Skeletal muscle cell (primary cell): ENCODE data around the gene SIAH2.
"Not testable (repeated sequence)": the region's sequence is repeated elsewhere in the genome, so short reads cannot be mapped to it uniquely, and the experiment has no call there.

Experiments
- DNase-seq: peaks from one replicate; pipeline ENCODE4 v3.0.0-alpha.2; 2010; ENCODE audit warnings: low read depth
- H3K4me3 ChIP-seq: 2 replicates; pipeline ENCODE4 v1.5.1; 2011; ENCODE audit warnings: low read depth, mild to moderate bottlenecking, control low read depth, low read length, moderate library complexity

SIAH2 gene, protein sequence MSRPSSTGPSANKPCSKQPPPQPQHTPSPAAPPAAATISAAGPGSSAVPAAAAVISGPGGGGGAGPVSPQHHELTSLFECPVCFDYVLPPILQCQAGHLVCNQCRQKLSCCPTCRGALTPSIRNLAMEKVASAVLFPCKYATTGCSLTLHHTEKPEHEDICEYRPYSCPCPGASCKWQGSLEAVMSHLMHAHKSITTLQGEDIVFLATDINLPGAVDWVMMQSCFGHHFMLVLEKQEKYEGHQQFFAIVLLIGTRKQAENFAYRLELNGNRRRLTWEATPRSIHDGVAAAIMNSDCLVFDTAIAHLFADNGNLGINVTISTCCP

GRCh38 chr3:150763122-150763840, at the start of gene SIAH2:
TSS of gene SIAH2 (minus strand) at chr3:150763169. CDS start at chr3:150762849, 320 bp downstream.
- DNase-seq, result peak; percentile 88

GRCh38 chr3:150811984-150812383, 49.0 kb upstream of the SIAH2 start:
- DNase-seq, result no peak
- no peak overlapping the region for H3K4me3 ChIP-seq

More at GRCh38 chr3:150763122-150763840, at the start of gene SIAH2:
- H3K4me3 ChIP-seq, result peak within 1 kb of the TSS; percentile 78

DNA sequence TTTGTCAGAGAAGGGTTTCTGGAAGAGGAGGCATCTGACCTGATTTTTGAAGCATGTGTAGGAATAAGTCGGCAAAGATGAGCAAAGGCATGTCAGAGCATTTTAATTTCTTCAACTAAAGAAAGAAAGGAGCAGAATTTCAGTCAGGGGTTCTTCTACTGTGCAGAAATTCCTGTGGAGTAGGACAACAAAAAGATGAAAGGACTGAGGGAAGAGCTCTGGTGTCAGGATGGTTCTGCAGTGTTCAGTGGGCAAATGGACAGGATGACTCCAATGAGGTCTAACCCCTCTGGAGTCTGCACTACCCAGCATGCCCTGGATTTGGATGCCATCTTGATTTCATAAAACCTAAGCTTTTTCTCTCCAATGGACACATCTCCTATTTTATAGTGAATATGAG, 47.7 kb upstream of the SIAH2 start:
- DNase-seq, result no peak
- no peak overlapping the region for H3K4me3 ChIP-seq

- H3K4me3 ChIP-seq, result no peak overlapping the region
- no peak for DNase-seq
Measured at GRCh38 chr3:150806185-150806835, 43.3 kb upstream of the SIAH2 start.

- no peak for DNase-seq
- H3K4me3 ChIP-seq, result no peak overlapping the region
Measured at GRCh38 chr3:150805354-150805753, 42.4 kb upstream of the SIAH2 start.

DNA sequence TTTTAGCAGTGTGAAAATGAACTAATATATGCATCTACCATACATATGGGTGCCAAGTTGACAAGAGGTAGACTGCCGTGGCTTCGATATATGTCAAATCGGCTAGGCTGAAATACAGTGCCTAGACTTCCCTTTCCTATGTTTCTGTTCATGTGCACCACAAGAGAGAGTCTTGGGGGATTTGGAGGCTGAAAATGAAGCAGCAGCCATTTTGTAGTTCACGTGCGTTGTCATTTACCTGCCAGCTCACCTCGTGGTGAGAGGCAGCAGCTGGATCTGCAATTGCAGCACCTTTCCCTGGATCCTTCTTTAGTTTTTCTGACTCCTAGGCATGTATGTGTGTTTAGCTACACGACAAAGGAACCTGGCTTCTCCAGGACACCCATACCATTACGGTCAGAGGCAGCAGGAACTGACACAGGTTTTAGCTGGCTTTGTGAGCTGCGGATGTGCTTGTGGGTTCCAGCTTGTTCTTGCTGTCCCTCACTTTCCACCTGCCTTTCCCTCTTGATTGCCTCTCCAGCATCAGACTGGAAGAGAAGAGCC, 40.5 kb upstream of the SIAH2 start:
- H3K4me3 ChIP-seq, result no peak overlapping the region
- no peak for DNase-seq

DNA sequence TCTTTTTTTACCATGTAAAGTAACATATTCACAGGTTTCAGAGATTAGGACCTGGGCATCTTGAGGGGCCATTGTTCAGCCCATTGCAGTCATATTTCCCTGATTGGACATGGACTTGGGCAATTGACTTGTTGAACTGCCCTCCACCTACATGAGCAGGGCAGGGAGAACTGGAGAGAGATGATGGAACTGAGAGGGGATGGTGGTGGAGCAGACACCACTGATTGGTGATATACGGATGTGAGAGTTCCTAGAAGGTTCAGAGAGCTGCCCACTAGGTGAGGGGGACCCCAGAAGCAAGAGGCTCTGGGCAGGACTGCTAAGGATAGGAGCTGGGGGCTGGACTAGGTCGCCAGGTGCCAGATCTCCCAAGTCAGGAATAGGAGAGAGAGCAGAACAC, 37.8 kb upstream of the SIAH2 start:
- H3K4me3 ChIP-seq, result no peak overlapping the region
- DNase-seq, result no peak

GRCh38 chr3:150798122-150798618, 35.2 kb upstream of the SIAH2 start:
- peak; percentile 12 for DNase-seq
- no peak overlapping the region for H3K4me3 ChIP-seq

- DNase-seq, result no peak
- H3K4me3 ChIP-seq, result no peak overlapping the region
Measured at GRCh38 chr3:150797155-150797554, 34.2 kb upstream of the SIAH2 start.

GRCh38 chr3:150796527-150796926, 33.6 kb upstream of the SIAH2 start:
- not testable (repeated sequence) for H3K4me3 ChIP-seq, DNase-seq

- no peak for DNase-seq
- no peak overlapping the region for H3K4me3 ChIP-seq
Measured at GRCh38 chr3:150793641-150794040, 30.7 kb upstream of the SIAH2 start.

GRCh38 chr3:150790629-150791028, 27.7 kb upstream of the SIAH2 start:
- DNase-seq, result no peak
- no peak overlapping the region for H3K4me3 ChIP-seq

DNA sequence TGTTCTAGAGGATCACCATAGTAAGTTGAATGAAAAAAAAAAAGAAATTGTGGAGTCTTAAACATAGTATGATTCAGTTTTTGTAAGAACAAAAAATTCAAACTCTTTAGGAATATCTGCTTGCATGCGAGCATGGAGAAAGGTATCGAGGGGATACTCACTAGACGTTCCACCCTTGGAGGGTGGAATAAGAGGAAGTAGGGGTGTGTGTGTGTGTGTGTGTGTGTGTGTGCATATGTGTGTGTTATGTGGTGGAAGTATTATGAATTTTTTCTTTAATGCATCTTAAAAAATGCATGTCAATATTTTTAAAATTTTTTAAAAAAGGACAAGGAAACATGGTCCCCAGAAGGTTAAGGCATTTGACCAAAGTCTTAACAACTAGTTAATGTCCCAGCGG, 26.5 kb upstream of the SIAH2 start:
- no peak for DNase-seq

DNA sequence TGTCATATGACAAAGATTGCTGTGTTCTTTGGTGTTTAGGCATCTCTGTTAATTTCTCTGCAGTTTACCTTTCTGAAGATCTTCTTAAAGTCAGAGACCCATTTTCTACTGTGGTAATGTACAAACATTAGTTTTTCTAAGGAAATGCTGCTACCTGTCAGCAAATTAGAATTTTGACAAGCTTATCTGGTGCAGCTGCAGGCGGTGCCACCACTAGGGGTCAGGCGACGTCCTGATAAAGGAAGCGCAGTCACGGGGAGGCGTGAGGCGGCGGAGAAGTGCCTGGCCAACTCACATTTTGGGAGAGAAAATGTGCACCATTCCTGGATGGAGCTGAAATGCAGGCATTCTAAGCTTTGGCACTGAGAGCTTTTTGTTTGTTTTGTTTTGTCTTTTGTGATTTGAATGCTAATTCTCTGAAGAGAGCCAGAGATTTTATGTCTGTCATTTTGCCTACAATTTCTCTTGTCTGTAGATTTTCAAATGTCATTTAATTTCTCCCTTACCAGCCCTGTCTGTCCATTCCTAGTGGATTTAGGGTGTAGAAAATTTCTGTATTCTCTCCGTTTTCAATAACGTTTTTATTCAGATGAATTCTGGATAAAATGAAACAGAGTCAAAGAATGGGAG, 24.9 kb upstream of the SIAH2 start:
- H3K4me3 ChIP-seq, result no peak overlapping the region
- peak; percentile 18 for DNase-seq

More for the DNA sequence above, 26.5 kb upstream of the SIAH2 start:
- no peak overlapping the region for H3K4me3 ChIP-seq

DNA sequence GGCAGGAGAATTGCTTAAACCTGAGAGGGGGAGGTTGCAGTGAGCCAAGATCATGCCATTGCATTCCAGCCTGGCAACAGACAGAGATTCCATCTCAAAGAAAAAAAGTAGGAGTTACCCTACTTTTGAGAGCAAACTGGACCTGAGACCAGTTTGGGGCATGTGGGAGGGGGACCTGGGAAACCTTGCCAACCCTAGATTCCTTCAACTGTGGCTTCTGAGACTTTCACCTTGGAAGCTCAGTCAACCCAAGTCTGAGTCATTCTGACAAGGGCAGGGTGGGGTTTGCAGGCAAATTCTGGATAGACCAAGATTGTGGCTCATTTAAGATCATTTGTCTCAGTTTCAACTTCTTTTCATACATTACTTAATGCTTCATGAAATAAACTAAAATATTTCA, 23.8 kb upstream of the SIAH2 start:
- DNase-seq, result no peak

GRCh38 chr3:150784747-150785125, 21.8 kb upstream of the SIAH2 start:
- no peak overlapping the region for H3K4me3 ChIP-seq
- no peak for DNase-seq

More for the DNA sequence above, 23.8 kb upstream of the SIAH2 start:
- H3K4me3 ChIP-seq, result no peak overlapping the region

DNA sequence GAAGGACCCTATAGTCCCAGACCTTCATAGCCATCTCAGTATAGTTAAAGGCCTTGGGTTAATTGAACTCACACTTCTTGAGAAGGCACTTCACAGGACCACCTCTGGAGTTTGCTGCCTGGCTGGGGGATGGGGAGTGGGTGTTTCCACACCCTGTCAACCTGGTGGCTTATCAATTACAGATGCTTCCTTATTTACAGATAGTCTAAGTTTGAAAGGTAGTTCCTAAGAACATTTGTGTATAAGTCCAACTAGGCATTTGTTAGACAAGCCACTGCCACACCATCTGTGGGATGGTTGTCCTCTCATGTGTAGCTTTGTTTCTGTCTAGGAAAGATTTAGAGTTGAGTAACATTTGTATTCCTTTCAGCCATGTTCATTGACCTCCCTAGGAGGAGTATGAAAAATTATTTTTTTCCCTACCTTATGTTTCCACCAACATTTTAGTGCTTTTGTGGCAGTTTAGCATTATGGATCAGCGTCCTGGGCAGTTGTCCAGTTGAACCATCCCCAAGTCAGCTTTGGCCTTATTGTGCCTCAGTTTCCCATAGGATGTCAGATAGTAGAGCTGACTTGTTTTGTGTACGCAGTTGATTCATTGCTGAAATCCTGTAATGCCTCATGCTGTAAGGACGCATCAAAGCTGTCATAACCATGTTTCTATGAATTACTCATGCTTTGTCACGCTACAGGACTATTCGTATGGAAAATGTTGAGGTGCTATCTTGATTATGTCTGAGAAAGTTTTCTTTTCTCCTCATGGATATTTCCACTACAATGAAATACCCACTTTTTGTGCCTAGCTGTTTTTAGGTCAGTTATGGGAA, 21.2 kb upstream of the SIAH2 start:
- DNase-seq, result no peak

GRCh38 chr3:150783316-150783715, 20.3 kb upstream of the SIAH2 start:
- H3K4me3 ChIP-seq, result no peak overlapping the region
- DNase-seq, result no peak

More for the DNA sequence above, 21.2 kb upstream of the SIAH2 start:
- H3K4me3 ChIP-seq, result no peak overlapping the region

DNA sequence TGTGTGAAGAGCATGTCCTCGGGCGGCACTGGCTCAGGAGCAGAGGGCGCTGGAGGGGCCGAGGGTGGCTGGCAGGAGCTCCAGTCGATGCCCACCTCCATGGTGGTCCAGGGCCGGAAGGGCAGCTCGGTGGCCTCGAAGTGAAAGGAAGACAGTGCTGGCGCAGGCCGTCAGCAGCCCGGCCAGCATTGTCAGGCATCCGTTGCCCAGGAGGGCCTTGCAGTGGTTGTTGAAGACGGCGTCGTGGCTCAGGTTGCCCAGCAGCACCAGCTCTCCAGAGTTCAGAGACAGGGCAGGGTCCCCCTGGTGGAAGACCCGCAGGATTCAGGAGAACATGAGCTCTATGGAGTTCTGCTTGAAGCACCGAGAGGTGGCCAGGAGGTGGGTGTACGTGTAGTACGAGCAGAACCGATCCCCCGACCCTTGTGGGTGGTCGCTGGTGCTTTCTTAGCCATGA, 16.5 kb upstream of the SIAH2 start:
- H3K4me3 ChIP-seq, result no peak overlapping the region
- DNase-seq, result no peak
